Activated gamma-delta T cell treated with Interleukin-2 at 50 U/mL for 16 hours (primary cell): ENCODE data around the gene ZNF451.

Experiments used
- DNase-seq: peaks from one replicate; pipeline ENCODE4 v3.0.0-alpha.2; 2020

ZNF451 gene

GRCh38 chr6:57159127-57159526 is 69.1 kb downstream of the ZNF451 start:
- DNase-seq: no peak

GRCh38 chr6:57162028-57162427 is 72.0 kb downstream of the ZNF451 start:
- DNase-seq: no peak

GRCh38 chr6:57162516-57162915 is 72.5 kb downstream of the ZNF451 start:
- no peak for DNase-seq

- DNase-seq: no peak
Measured at GRCh38 chr6:57163956-57164355, 74.0 kb downstream of the ZNF451 start.

- DNase-seq: no peak
Measured at GRCh38 chr6:57165080-57165479, 75.1 kb downstream of the ZNF451 start.

GRCh38 chr6:57172136-57173055 is 82.4 kb downstream of the ZNF451 start, which contains the start of gene BAG2:
Gene BAG2, plus strand, starts transcription at chr6:57172326. Its CDS starts 372 bp downstream, at chr6:57172698.
- DNase-seq: peak; percentile 87

- DNase-seq: peak; percentile 12
Measured at GRCh38 chr6:57173056-57173885, 83.3 kb downstream of the ZNF451 start.

- no peak for DNase-seq
Measured at GRCh38 chr6:57173886-57174510, 84.0 kb downstream of the ZNF451 start.

- DNase-seq: no peak
Measured at GRCh38 chr6:57174511-57174907, 84.5 kb downstream of the ZNF451 start.

GRCh38 chr6:57177545-57178265 is 87.7 kb downstream of the ZNF451 start:
- DNase-seq: no peak

- DNase-seq: no peak
Measured at GRCh38 chr6:57180596-57180995, 90.6 kb downstream of the ZNF451 start.

GRCh38 chr6:57182017-57182432 is 92.0 kb downstream of the ZNF451 start:
- DNase-seq: no peak

GRCh38 chr6:57183336-57183735 is 93.3 kb downstream of the ZNF451 start:
- no peak for DNase-seq

- no peak for DNase-seq
Measured at GRCh38 chr6:57190140-57190539, 100.2 kb downstream of the ZNF451 start.

- no peak for DNase-seq
Measured at GRCh38 chr6:57193177-57193576, 103.2 kb downstream of the ZNF451 start.

- DNase-seq: no peak
Measured at GRCh38 chr6:57195457-57195856, 105.5 kb downstream of the ZNF451 start.

GRCh38 chr6:57198926-57199636 is 109.1 kb downstream of the ZNF451 start:
- no peak for DNase-seq

- DNase-seq: no peak
Measured at GRCh38 chr6:57201718-57202117, 111.7 kb downstream of the ZNF451 start.

GRCh38 chr6:57205550-57206328 is 115.8 kb downstream of the ZNF451 start:
- no peak for DNase-seq

- no peak for DNase-seq
Measured at GRCh38 chr6:57207141-57207540, 117.2 kb downstream of the ZNF451 start.

- DNase-seq: no peak
Measured at GRCh38 chr6:57207872-57208271, 117.9 kb downstream of the ZNF451 start.
